ENCODE results near the gene CLBA1. TPM values are rescaled to one million over a fixed set of nuclear protein-coding genes. Genes with fewer than 3 reads are reported as not detected.
"Not testable (repeated sequence)": the region's sequence is repeated elsewhere in the genome, so short reads cannot be mapped to it uniquely, and the experiment has no call there.

The CLBA1 gene
- total RNA-seq, 3 donors from 2014 or later = 6.0 to 8.4 (median 6.9) TPM

DNA sequence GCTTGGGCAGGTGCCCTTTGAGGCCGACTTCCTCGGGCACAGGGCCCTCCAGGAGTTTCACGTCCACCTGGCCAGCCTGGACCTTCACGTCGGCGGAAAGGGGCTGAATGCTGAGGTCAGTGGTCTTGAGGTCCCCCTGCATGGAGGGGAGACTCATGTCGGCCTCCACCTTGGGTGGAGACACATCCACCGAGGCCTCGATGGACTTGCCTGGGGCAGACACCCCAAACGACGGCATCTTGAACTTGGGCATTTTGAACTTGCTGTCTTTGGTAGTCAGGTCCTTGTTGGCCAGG lies 36.9 kb upstream of the CLBA1 start:
- no peaks in the 10 kb centered on the region for H3K9me3 ChIP-seq
- no peak for TF ChIP-seq CTCF (IDR thresholded peaks at IDR 0.05)
- H3K4me1 ChIP-seq (ENCODE audit: low read depth) = no peaks in the 10 kb centered on the region
- H3K4me3 ChIP-seq = no peak overlapping the region
- intact Hi-C loops (cut with DNase I, micrococcal nuclease) = no loop called here
- DNase-seq = peak in 1 of 3 donors; percentile 25
- ATAC-seq = no peak
- no peaks in the 10 kb centered on the region for H3K36me3 ChIP-seq (ENCODE audit: low read depth)

GRCh38 chr14:104949406-104949955 lies 36.1 kb upstream of the CLBA1 start:
- H3K9me3 ChIP-seq; intact Hi-C loops (cut with DNase I, micrococcal nuclease); H3K36me3 ChIP-seq (ENCODE audit: low read depth); DNase-seq; H3K4me3 ChIP-seq; ATAC-seq; H3K4me1 ChIP-seq (ENCODE audit: low read depth): not testable (repeated sequence)

- intact Hi-C loops (cut with DNase I, micrococcal nuclease) = no loop called here
- no peak for TF ChIP-seq CTCF (IDR thresholded peaks at IDR 0.05)
- no peak overlapping the region for H3K4me3 ChIP-seq
- DNase-seq = no peak
- H3K9me3 ChIP-seq = no peaks in the 10 kb centered on the region
- no peaks in the 10 kb centered on the region for H3K36me3 ChIP-seq (ENCODE audit: low read depth)
- no peaks in the 10 kb centered on the region for H3K4me1 ChIP-seq (ENCODE audit: low read depth)
- no peak for ATAC-seq
Observed at GRCh38 chr14:104950021-104950420, 35.6 kb upstream of the CLBA1 start.

DNA sequence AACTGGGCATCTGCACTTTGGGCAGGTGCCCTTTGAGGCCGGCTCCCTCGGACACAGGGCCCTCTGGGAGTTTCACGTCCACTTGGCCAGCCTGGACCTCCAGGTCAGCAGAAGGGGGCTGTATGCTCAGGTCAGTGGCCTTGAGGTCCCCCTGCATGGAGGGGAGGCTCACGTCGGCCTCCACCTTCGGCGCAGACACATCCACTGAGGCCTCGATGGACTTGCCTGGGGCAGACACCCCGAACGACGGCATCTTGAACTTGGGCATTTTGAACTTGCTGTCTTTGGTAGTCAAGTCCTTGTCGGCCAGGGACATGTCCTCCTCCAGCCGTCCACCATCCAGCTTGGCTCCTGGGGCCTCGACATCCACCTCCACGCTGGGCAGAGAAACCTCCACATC lies 34.9 kb upstream of the CLBA1 start:
- intact Hi-C loops (cut with DNase I, micrococcal nuclease); DNase-seq; ATAC-seq; H3K4me1 ChIP-seq (ENCODE audit: low read depth); H3K4me3 ChIP-seq; H3K36me3 ChIP-seq (ENCODE audit: low read depth); H3K9me3 ChIP-seq: not testable (repeated sequence)

DNA sequence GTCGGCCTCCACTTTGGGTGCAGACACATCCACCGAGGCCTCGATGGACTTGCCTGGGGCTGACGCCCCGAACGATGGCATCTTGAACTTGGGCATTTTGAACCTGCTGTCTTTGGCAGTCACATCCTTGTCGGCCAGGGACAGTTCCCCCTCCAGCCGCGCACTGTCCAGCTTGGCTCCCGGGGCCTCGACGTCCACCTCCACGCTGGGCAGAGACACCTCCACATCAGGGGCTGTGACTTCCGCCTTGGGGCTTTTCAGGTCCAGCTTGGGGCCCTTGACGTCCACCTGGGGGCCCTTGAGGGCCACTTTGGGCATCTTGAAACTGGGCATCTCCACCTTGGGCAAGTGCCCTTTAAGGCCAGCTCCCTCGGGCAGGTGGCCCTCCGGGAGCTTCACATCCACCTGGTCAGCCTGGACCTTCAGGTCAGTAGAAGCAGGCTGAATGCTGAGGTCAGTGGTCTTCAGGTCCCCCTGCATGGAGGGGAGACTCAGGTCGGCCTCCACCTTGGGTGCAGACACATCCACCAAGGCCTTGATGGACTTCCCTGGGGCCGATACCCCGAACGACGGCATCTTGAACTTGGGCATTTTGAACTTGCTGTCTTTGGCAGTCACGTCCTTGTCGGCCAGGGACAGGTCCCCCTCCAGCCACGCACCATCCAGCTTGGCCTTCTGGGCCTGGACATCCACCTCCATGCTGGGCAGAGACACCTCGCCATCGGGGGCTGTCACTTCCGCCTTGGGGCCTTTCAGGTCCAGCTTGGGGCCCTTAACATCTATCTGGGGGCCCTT lies 33.5 kb upstream of the CLBA1 start:
- not testable (repeated sequence) for H3K36me3 ChIP-seq (ENCODE audit: low read depth)

GRCh38 chr14:104953097-104953496 lies 32.5 kb upstream of the CLBA1 start:
- Histone ChIP-seq H3K9me3 (no peaks in the 10 kb centered on the region), H3K36me3 (ENCODE audit: low read depth) (no peaks in the 10 kb centered on the region), H3K4me3 (no peak overlapping the region), H3K4me1 (ENCODE audit: low read depth) (no peaks in the 10 kb centered on the region)
- TF ChIP-seq CTCF (IDR thresholded peaks at IDR 0.05) = no peak
- ATAC-seq = no peak
- no peak for DNase-seq
- intact Hi-C loops (cut with DNase I, micrococcal nuclease) = no loop called here

More for the DNA sequence above, 33.5 kb upstream of the CLBA1 start:
- H3K4me3 ChIP-seq; ATAC-seq; intact Hi-C loops (cut with DNase I, micrococcal nuclease); H3K4me1 ChIP-seq (ENCODE audit: low read depth); H3K9me3 ChIP-seq: not testable (repeated sequence)
- peak in 1 of 3 donors; percentile 38 for DNase-seq

- intact Hi-C loops (cut with DNase I, micrococcal nuclease) = no loop called here
Observed at GRCh38 chr14:104953896-104954656, 31.5 kb upstream of the CLBA1 start.

More at GRCh38 chr14:104953896-104954656, 31.5 kb upstream of the CLBA1 start:
- DNase-seq (peak in 1 of 3 donors; percentile 40), ATAC-seq (no peak)
- H3K9me3 ChIP-seq = no peaks in the 10 kb centered on the region
- no peak overlapping the region for H3K4me3 ChIP-seq
- no peaks in the 10 kb centered on the region for H3K36me3 ChIP-seq (ENCODE audit: low read depth)
- TF ChIP-seq CTCF (IDR thresholded peaks at IDR 0.05) = no peak
- no peaks in the 10 kb centered on the region for H3K4me1 ChIP-seq (ENCODE audit: low read depth)

Data from mucosa of descending colon (tissue), 3 donors.